ENCODE results near the gene ARPC5L.

Gene ARPC5L

GRCh38 chr9:124887832-124888231 lies 25.9 kb downstream of the ARPC5L start:
- H3K27ac ChIP-seq (replicated peaks): no peak overlapping the region
- TF ChIP-seq CTCF (IDR thresholded peaks at IDR 0.05; ENCODE audit: insufficient read depth, low read length): no peak
- TF ChIP-seq GABPA (IDR thresholded peaks at IDR 0.05; ENCODE audit: low read depth): no peak
- no peak for TF ChIP-seq SPI1 (IDR thresholded peaks at IDR 0.05; ENCODE audit: borderline replicate concordance, low read depth)
- TF ChIP-seq REST (IDR thresholded peaks at IDR 0.05; ENCODE audit: insufficient replicate concordance, low read depth): no peak
- no peak for TF ChIP-seq POLR2AphosphoS5 (IDR thresholded peaks at IDR 0.05; ENCODE audit: low read depth)

GRCh38 chr9:124889006-124889405 lies 27.1 kb downstream of the ARPC5L start:
- TF ChIP-seq REST (IDR thresholded peaks at IDR 0.05; ENCODE audit: insufficient replicate concordance, low read depth): no peak
- no peak for TF ChIP-seq SPI1 (IDR thresholded peaks at IDR 0.05; ENCODE audit: borderline replicate concordance, low read depth)
- TF ChIP-seq POLR2AphosphoS5 (IDR thresholded peaks at IDR 0.05; ENCODE audit: low read depth): no peak
- no peak for TF ChIP-seq GABPA (IDR thresholded peaks at IDR 0.05; ENCODE audit: low read depth)
- TF ChIP-seq CTCF (IDR thresholded peaks at IDR 0.05; ENCODE audit: insufficient read depth, low read length): no peak
- H3K27me3 ChIP-seq (ENCODE audit: insufficient read depth, poor library complexity, severe bottlenecking): no peaks in the 10 kb centered on the region
- no peak overlapping the region for H3K27ac ChIP-seq (replicated peaks)
- DNase-seq (ENCODE audit: low read depth in 1 of 2, low spot score in 1 of 2): no peak
- H3K4me3 ChIP-seq (replicated peaks; ENCODE audit: insufficient read depth, low read length): no peak overlapping the region

More at GRCh38 chr9:124887832-124888231, 25.9 kb downstream of the ARPC5L start:
- no peak overlapping the region for H3K4me3 ChIP-seq (replicated peaks; ENCODE audit: insufficient read depth, low read length)
- no peaks in the 10 kb centered on the region for H3K27me3 ChIP-seq (ENCODE audit: insufficient read depth, poor library complexity, severe bottlenecking)
- DNase-seq (ENCODE audit: low read depth in 1 of 2, low spot score in 1 of 2): no peak

GRCh38 chr9:124890179-124890578 lies 28.2 kb downstream of the ARPC5L start:
- TF ChIP-seq REST (IDR thresholded peaks at IDR 0.05; ENCODE audit: insufficient replicate concordance, low read depth) (no peak), CTCF (IDR thresholded peaks at IDR 0.05; ENCODE audit: insufficient read depth, low read length) (no peak), SPI1 (IDR thresholded peaks at IDR 0.05; ENCODE audit: borderline replicate concordance, low read depth) (no peak), POLR2AphosphoS5 (IDR thresholded peaks at IDR 0.05; ENCODE audit: low read depth) (no peak), GABPA (IDR thresholded peaks at IDR 0.05; ENCODE audit: low read depth) (no peak)
- Histone ChIP-seq H3K27me3 (ENCODE audit: insufficient read depth, poor library complexity, severe bottlenecking) (no peaks in the 10 kb centered on the region), H3K4me3 (replicated peaks; ENCODE audit: insufficient read depth, low read length) (no peak overlapping the region), H3K27ac (replicated peaks) (no peak overlapping the region)
- no peak for DNase-seq (ENCODE audit: low read depth in 1 of 2, low spot score in 1 of 2)
